Measurements from ENCODE around the gene MIPOL1. TPM values are rescaled to one million over a fixed set of nuclear protein-coding genes. Genes with fewer than 3 reads are reported as not detected.

The MIPOL1 gene
- total RNA-seq, 1 donor from 2014 or later: 8.9 TPM

- TF ChIP-seq CTCF (IDR thresholded peaks at IDR 0.05; ENCODE audit: borderline replicate concordance): no peak
- intact Hi-C loops (cut with micrococcal nuclease): no loop called here
Measured at GRCh38 chr14:37268788-37269187, 71.1 kb downstream of the MIPOL1 start.

GRCh38 chr14:37270629-37271028 is 72.9 kb downstream of the MIPOL1 start:
- no peaks in the 10 kb centered on the region for H3K36me3 ChIP-seq
- intact Hi-C loops (cut with micrococcal nuclease): no loop called here
- DNase-seq: no peak
- no peak overlapping the region for H3K27ac ChIP-seq (replicated peaks)
- no peak for TF ChIP-seq CTCF (IDR thresholded peaks at IDR 0.05; ENCODE audit: borderline replicate concordance)
- no peak overlapping the region for H3K4me3 ChIP-seq
- H3K27me3 ChIP-seq (ENCODE audit: low read depth): no peaks in the 10 kb centered on the region
- no peaks in the 10 kb centered on the region for H3K9me3 ChIP-seq (replicated peaks)
- H3K4me1 ChIP-seq: no peaks in the 10 kb centered on the region

More at GRCh38 chr14:37268788-37269187, 71.1 kb downstream of the MIPOL1 start:
- no peaks in the 10 kb centered on the region for H3K4me1 ChIP-seq
- no peaks in the 10 kb centered on the region for H3K27me3 ChIP-seq (ENCODE audit: low read depth)
- no peaks in the 10 kb centered on the region for H3K36me3 ChIP-seq
- no peak overlapping the region for H3K4me3 ChIP-seq
- no peak for DNase-seq
- no peaks in the 10 kb centered on the region for H3K9me3 ChIP-seq (replicated peaks)
- no peak overlapping the region for H3K27ac ChIP-seq (replicated peaks)

GRCh38 chr14:37272569-37272968 is 74.8 kb downstream of the MIPOL1 start:
- H3K9me3 ChIP-seq (replicated peaks): no peaks in the 10 kb centered on the region
- no peak for TF ChIP-seq CTCF (IDR thresholded peaks at IDR 0.05; ENCODE audit: borderline replicate concordance)
- no peak for DNase-seq
- no peaks in the 10 kb centered on the region for H3K4me1 ChIP-seq
- intact Hi-C loops (cut with micrococcal nuclease): no loop called here
- H3K27me3 ChIP-seq (ENCODE audit: low read depth): no peaks in the 10 kb centered on the region
- H3K36me3 ChIP-seq: no peaks in the 10 kb centered on the region
- no peak overlapping the region for H3K27ac ChIP-seq (replicated peaks)
- H3K4me3 ChIP-seq: no peak overlapping the region

DNA sequence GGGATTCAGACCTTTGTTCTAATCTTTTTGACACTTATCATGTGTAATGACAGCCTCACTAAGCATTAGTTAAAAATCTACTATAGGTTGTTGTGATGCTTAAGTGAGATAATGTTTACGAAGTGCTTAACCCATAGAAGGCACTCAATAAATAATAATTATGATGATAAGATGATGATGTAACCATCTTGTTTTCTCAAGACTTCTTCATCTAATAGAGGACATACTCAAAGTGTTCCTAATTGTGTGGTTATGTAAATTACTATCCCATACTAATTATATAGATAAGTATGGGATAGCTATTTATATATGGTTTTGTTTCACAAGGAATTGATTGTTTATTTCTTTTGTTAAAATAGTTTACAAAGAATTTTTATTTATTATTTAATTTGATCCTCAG is 76.9 kb downstream of the MIPOL1 start:
- Histone ChIP-seq H3K4me1 (no peaks in the 10 kb centered on the region), H3K27me3 (ENCODE audit: low read depth) (no peaks in the 10 kb centered on the region), H3K4me3 (no peak overlapping the region), H3K27ac (replicated peaks) (no peak overlapping the region), H3K36me3 (no peaks in the 10 kb centered on the region), H3K9me3 (replicated peaks) (no peaks in the 10 kb centered on the region)
- no peak for DNase-seq
- TF ChIP-seq CTCF (IDR thresholded peaks at IDR 0.05; ENCODE audit: borderline replicate concordance): no peak
- intact Hi-C loops (cut with micrococcal nuclease): no loop called here

DNA sequence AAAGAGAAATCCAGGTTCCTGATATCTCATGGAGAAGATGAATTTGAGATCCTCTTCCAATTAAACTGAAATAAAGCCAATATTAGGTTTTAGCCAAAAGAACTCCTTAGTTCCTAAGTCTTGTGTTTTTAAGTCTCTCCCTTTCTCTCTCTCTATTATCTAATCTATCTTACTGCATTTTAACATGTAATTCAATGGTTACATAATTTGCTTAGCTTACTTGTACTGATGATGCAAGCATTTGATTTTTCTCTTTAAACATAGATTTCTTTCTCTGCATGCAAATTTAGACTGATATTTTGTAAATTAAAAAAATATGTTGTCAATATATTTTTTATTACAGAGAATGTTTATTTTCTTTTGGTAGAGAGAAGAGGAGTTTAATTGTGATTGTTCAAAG is 78.2 kb downstream of the MIPOL1 start:
- TF ChIP-seq CTCF (IDR thresholded peaks at IDR 0.05; ENCODE audit: borderline replicate concordance): no peak
- Histone ChIP-seq H3K9me3 (replicated peaks) (no peaks in the 10 kb centered on the region), H3K4me3 (no peak overlapping the region), H3K27me3 (ENCODE audit: low read depth) (no peaks in the 10 kb centered on the region), H3K4me1 (no peaks in the 10 kb centered on the region), H3K27ac (replicated peaks) (no peak overlapping the region), H3K36me3 (no peaks in the 10 kb centered on the region)
- DNase-seq: no peak
- intact Hi-C loops (cut with micrococcal nuclease): no loop called here
